Endodermal cell (in vitro differentiated cells): ENCODE results near the gene MANBA. TPM values are rescaled to one million over a fixed set of nuclear protein-coding genes. Genes with fewer than 3 reads are reported as not detected.

Experiments
- DNase-seq: peaks from one replicate; pipeline ENCODE4 v3.0.0-alpha.2; 2017
- H3K27ac ChIP-seq: 2 replicates; pipeline ENCODE4 v1.5.1; 2013; ENCODE audit warnings: mild to moderate bottlenecking, low read depth, low read length, moderate library complexity
- H3K27me3 ChIP-seq: 2 replicates; pipeline ENCODE4 v1.6.1; 2013; ENCODE audit warnings: mild to moderate bottlenecking, low read length, moderate library complexity; ENCODE audit not compliant: insufficient read depth, control insufficient read depth, poor library complexity, severe bottlenecking
- H3K36me3 ChIP-seq: 2 replicates; pipeline ENCODE4 v1.7.0; 2013; ENCODE audit warnings: mild to moderate bottlenecking, low read length, moderate library complexity; ENCODE audit not compliant: control insufficient read depth, insufficient read depth
- H3K4me1 ChIP-seq: one replicate; pipeline ENCODE4 v1.7.0; 2013; ENCODE audit warnings: low read length; ENCODE audit not compliant: control insufficient read depth, insufficient read depth
- H3K4me3 ChIP-seq: 2 replicates; pipeline ENCODE4 v1.5.1; 2013; ENCODE audit warnings: mild to moderate bottlenecking, low read length, moderate library complexity
- H3K9ac ChIP-seq: 2 replicates; pipeline ENCODE4 v1.6.1; 2013; ENCODE audit warnings: mild to moderate bottlenecking, low read length, moderate library complexity; ENCODE audit not compliant: poor library complexity, severe bottlenecking; ENCODE audit errors: extremely low read depth
- H3K9me3 ChIP-seq: 2 replicates; pipeline ENCODE4 v1.6.1; 2013; ENCODE audit warnings: mild to moderate bottlenecking, low read length, moderate library complexity; ENCODE audit not compliant: control insufficient read depth
- H3K27ac Mint-ChIP-seq: 2 replicates; pipeline ENCODE4 v1.8.0; 2020; ENCODE audit warnings: mixed read lengths
- H3K27me3 Mint-ChIP-seq: 2 replicates; pipeline ENCODE4 v1.8.0; 2021; ENCODE audit warnings: mild to moderate bottlenecking, mixed read lengths; ENCODE audit not compliant: insufficient read depth
- H3K36me3 Mint-ChIP-seq: 2 replicates; pipeline ENCODE4 v1.8.0; 2020; ENCODE audit warnings: low read depth, mixed read lengths
- H3K4me1 Mint-ChIP-seq: 2 replicates; pipeline ENCODE4 v1.8.0; 2020; ENCODE audit warnings: mixed read lengths
- H3K4me3 Mint-ChIP-seq: 2 replicates; pipeline ENCODE4 v1.8.0; 2020; ENCODE audit warnings: mild to moderate bottlenecking, moderate library complexity, mixed read lengths
- H3K9me3 Mint-ChIP-seq: 2 replicates; pipeline ENCODE4 v1.8.0; 2020; ENCODE audit warnings: mild to moderate bottlenecking, mixed read lengths
- WGBS, 2 experiments: methylation state at CpG; one replicate each; pipeline versions ENCODE4 v1.1.5 to v1.1.7; 2013; ENCODE audit warnings: missing lambda C conversion rate in 2 of 2, mixed read lengths in 1 of 2; ENCODE audit not compliant: insufficient coverage in 1 of 2, insufficient read length in 1 of 2; 5-methylcytosine and 5-hydroxymethylcytosine counted together
- total RNA-seq, 2 donors: library from RNA; stranded (reverse); fragmentation: NEBNext Ultra II Directional in 1 of 2; extraction: Animal tissue kit (Norgen Biotek cat#: 25700) in 1 of 2; gene quantifications; 2 replicates in 1 of 2; 3 replicates in 1 of 2; pipeline ENCODE4 v1.2.1, GENCODE V29; 2021
- TF ChIP-seq, protein P1 (sequence below): fragments of 200-600 bp; sonication (generic); conservative IDR thresholded peaks from 2 replicates; pipeline ENCODE4 v1.5.0; 2021; ENCODE audit warnings: antibody characterized with exemption, mild to moderate bottlenecking

Gene MANBA
- total RNA-seq, 2 donors from 2014 or later = 30.4 to 32.0 TPM

DNA sequence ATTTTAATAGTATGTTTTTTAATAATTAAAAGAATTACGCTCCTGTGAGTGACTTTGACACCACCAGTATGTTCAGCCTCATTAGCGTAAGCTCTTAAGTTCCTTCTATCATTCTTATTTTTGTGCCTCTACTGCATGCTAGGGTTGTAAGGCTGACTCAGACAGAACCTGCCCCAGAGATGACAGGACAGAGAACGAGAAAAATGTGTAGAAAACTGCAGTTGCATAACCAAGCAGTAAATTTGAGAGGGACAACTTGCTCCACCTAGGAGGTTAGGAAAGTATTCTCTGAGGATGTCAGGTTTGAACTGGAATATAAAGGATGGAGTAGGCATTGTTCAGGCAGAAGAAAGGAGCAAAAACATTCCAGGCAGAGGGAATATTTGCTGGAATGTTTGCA is 160.9 kb downstream of the MANBA start:
- no peaks in the 10 kb centered on the region for H3K4me1 ChIP-seq
- no peaks in the 10 kb centered on the region for H3K4me1 Mint-ChIP-seq
- no peaks in the 10 kb centered on the region for H3K27me3 Mint-ChIP-seq

DNA sequence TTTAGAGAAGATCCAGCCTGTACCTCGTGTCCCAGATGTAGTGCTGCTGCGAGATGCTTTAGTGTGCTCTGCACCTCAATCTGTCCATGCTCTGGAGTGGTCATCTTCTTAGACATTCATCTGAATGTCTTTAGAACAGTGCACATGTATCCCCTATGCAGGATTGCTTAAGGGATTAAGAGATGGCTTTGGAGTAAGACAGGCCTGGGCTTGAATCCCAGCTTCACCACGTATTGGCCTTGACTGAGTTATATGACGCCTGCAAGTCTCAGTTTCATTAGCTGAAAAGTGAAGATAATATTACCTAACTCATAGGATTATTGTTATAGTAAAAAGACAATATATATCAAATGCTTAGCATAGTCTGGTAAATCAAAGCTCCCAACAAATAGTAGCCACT is 161.3 kb downstream of the MANBA start:
- no peak overlapping the region for H3K4me3 ChIP-seq
- no peaks in the 10 kb centered on the region for H3K4me1 ChIP-seq
- TF ChIP-seq, protein P1, sequence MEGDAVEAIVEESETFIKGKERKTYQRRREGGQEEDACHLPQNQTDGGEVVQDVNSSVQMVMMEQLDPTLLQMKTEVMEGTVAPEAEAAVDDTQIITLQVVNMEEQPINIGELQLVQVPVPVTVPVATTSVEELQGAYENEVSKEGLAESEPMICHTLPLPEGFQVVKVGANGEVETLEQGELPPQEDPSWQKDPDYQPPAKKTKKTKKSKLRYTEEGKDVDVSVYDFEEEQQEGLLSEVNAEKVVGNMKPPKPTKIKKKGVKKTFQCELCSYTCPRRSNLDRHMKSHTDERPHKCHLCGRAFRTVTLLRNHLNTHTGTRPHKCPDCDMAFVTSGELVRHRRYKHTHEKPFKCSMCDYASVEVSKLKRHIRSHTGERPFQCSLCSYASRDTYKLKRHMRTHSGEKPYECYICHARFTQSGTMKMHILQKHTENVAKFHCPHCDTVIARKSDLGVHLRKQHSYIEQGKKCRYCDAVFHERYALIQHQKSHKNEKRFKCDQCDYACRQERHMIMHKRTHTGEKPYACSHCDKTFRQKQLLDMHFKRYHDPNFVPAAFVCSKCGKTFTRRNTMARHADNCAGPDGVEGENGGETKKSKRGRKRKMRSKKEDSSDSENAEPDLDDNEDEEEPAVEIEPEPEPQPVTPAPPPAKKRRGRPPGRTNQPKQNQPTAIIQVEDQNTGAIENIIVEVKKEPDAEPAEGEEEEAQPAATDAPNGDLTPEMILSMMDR = no peak
- no peaks in the 10 kb centered on the region for H3K36me3 Mint-ChIP-seq
- no peak for DNase-seq
- no peak overlapping the region for H3K27ac Mint-ChIP-seq
- H3K9me3 ChIP-seq = no peaks in the 10 kb centered on the region
- H3K9me3 Mint-ChIP-seq = no peaks in the 10 kb centered on the region
- WGBS, 2 experiments = 94 to 96% methylated on average over 2 to 3 of the region's 4 CpGs
- H3K9ac ChIP-seq = no peak overlapping the region
- H3K27me3 ChIP-seq = no peaks in the 10 kb centered on the region
- no peak overlapping the region for H3K4me3 Mint-ChIP-seq
- H3K27me3 Mint-ChIP-seq = no peaks in the 10 kb centered on the region
- peaks cover 3% of the 10 kb centered on the region for H3K36me3 ChIP-seq
- no peak overlapping the region for H3K27ac ChIP-seq
- H3K4me1 Mint-ChIP-seq = no peaks in the 10 kb centered on the region

More for the DNA sequence above, 160.9 kb downstream of the MANBA start:
- Histone ChIP-seq H3K36me3 (peaks cover 3% of the 10 kb centered on the region), H3K9ac (no peak overlapping the region), H3K27ac (no peak overlapping the region), H3K27me3 (no peaks in the 10 kb centered on the region), H3K9me3 (no peaks in the 10 kb centered on the region), H3K4me3 (no peak overlapping the region)
- Mint-ChIP-seq H3K9me3 (no peaks in the 10 kb centered on the region), H3K4me3 (no peak overlapping the region), H3K27ac (no peak overlapping the region), H3K36me3 (no peaks in the 10 kb centered on the region)
- WGBS, 2 experiments = 90 to 94% methylated on average over 3 of the region's 3 CpGs
- no peak for DNase-seq
- TF ChIP-seq, protein P1 = no peak

DNA sequence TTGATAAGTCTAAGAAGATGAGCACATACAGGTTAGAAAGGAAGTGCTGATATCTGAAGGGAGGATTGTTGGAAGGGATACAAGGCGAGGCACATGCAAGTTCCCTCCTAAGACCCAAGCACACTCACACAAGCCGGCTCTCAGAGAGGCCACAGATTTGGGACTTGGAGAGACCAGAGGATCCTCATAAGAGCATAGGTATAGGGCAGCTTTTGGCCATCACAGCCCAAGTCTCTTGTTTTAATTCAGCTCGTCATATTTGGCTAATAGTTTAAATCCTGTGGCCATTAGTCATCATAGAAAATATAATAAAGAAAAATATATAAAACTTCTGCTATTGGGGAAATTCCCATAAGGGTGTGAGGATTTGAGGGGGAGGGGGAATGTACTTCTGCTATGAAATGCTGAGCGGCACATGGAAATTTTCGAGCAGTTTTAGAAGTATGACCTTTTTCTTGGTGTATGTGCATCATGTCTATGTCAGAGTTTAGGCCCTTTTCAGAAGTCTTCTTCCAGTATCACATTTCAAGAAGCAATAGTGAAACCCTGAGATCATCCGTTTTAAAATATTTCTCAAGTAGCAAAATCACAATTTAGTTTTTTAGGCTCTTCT is 161.9 kb downstream of the MANBA start:
- Mint-ChIP-seq H3K36me3 (no peaks in the 10 kb centered on the region), H3K4me1 (no peaks in the 10 kb centered on the region), H3K27ac (no peak overlapping the region), H3K27me3 (no peaks in the 10 kb centered on the region), H3K9me3 (no peaks in the 10 kb centered on the region), H3K4me3 (no peak overlapping the region)
- peaks cover 3% of the 10 kb centered on the region for H3K36me3 ChIP-seq
- no peaks in the 10 kb centered on the region for H3K27me3 ChIP-seq
- no peak overlapping the region for H3K27ac ChIP-seq
- no peaks in the 10 kb centered on the region for H3K4me1 ChIP-seq
- TF ChIP-seq, protein P1 = no peak
- WGBS, 2 experiments = 92% methylated on average over 3 to 6 of the region's 6 CpGs
- no peak for DNase-seq
- H3K9ac ChIP-seq = no peak overlapping the region
- no peak overlapping the region for H3K4me3 ChIP-seq
- H3K9me3 ChIP-seq = no peaks in the 10 kb centered on the region
